Measurements from ENCODE around the gene RNF135.
"Not testable (repeated sequence)": the region's sequence is repeated elsewhere in the genome, so short reads cannot be mapped to it uniquely, and the experiment has no call there.

The RNF135 gene

DNA sequence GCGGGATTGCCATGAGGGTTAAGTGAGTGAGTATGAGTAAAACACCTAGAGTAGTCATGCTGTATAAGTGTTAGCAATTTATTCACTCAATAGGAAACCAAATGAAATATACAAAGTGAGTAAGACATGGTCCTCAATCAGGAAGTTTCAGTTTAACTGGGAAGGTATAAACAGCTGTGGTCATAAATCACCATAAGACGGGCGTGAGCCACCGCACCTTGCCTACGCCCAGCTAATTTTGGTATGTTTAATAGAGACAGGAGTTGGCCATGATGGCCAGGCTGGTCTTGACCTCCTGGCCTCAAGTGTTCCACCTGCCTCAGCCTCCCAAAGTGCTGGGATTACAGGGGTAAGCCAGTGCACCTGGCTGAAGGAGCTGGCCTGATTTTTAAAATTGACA lies 27.0 kb downstream of the RNF135 start:
- no peak for DNase-seq (ENCODE audit: low read depth in 1 of 2, low spot score in 1 of 2)

DNA sequence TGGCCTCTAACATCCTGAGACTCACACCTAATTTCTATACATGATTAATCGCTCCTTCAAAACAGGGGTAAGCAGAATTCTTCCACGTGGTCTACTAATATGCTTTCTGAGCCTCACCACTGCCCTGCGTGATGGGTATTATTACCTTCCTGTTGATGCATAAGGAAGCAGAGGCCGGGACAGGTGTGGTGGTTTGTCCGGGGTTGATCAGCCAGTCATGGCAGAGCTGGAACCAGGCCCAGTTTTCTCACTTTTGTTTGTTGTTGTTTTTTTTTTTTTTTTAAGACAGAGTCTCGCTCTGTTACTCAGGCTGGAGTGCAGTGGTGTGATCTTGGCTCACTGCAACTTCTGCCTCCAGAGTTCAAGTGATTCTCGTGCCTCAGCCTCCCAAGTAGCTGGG lies 31.2 kb downstream of the RNF135 start:
- no peak for DNase-seq (ENCODE audit: low read depth in 1 of 2, low spot score in 1 of 2)

GRCh38 chr17:31003225-31003866 lies 32.5 kb downstream of the RNF135 start:
- no peak for DNase-seq (ENCODE audit: low read depth in 1 of 2, low spot score in 1 of 2)

DNA sequence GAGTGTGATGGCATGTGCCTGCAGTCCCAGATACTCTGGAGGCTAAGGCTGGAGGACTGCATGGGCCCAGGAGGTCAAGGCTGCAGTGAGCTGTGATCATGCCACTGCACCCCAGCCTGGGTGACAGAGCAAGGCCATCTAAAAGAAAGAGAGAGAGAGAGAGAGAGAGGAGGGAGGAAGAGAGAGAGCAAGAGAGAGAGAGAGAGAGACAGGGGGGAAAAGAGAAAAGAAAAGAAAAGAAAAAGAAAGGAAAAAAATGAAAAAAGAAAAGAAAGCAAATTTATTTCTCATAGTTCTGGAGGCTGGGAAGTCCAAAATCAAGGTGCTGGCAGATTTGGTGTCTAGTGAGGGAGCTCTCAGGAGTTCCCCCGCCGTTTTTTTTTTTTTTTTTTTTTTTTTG lies 33.3 kb downstream of the RNF135 start:
- no peak for DNase-seq (ENCODE audit: low read depth in 1 of 2, low spot score in 1 of 2)

- no peak for DNase-seq (ENCODE audit: low read depth in 1 of 2, low spot score in 1 of 2)
These were observed 37.0 kb downstream of the RNF135 start for GRCh38 chr17:31007695-31008373.

DNA sequence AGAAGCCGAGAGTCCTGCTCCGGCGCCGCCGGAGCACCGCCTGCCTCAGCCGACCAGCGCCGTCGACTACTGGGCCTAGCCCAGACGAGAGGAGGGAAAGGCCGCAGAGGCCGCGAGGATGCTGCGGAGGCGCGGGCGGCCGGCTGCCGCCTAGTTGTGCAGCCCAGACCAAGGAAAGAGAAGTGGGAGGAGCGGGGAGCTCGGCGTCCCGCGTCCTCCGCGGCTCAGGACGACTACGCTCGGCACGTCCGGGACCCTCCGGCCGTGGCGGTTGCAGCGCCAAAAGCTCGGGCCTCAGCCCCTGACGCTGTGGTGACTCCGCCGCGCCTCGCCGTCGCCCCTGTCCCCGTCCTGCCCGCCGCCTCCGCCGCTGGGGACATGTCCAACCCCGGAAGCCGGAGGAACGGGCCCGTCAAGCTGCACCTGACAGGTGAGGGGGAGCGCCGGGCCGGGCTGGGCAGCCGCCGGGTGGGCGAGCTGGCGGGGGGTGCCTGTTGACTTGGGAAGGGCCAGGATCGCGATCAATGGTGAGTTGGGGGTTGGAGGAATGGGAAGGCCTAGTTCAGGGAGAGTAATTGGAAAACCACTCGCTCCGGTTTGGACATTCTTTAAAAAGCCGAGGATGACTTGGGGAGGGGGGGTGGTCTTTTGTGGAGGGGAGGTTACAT lies 37.7 kb downstream of the RNF135 start:
- peak; percentile 16 to 30 for DNase-seq (ENCODE audit: low read depth in 1 of 2, low spot score in 1 of 2)

GRCh38 chr17:31009042-31009702 lies 38.3 kb downstream of the RNF135 start:
- DNase-seq (ENCODE audit: low read depth in 1 of 2, low spot score in 1 of 2): peak; percentile 1 to 3

- not testable (repeated sequence) for DNase-seq (ENCODE audit: low read depth in 1 of 2, low spot score in 1 of 2)
These were observed 39.2 kb downstream of the RNF135 start for GRCh38 chr17:31010014-31010413.

DNA sequence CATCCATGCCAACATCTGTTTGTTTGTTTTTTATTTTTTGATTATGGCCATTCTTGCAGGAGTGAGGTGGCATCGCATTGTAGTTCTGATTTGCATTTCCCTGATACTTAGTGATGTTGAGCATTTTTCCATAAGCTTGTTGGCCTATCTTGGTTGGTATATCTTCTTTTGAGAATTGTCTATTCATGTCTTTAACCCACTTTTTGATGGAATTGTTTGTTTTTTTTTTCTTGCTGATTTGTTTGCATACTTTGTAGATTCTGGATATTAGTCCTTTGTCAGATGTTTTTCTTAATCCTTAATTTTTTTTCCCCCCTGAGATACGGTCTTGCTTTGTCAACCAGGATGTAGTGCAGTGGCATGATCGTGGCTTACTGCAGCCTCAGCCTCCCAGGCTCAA lies 43.0 kb downstream of the RNF135 start:
- DNase-seq (ENCODE audit: low read depth in 1 of 2, low spot score in 1 of 2): no peak

GRCh38 chr17:31015639-31016038 lies 44.8 kb downstream of the RNF135 start:
- DNase-seq (ENCODE audit: low read depth in 1 of 2, low spot score in 1 of 2): no peak

DNA sequence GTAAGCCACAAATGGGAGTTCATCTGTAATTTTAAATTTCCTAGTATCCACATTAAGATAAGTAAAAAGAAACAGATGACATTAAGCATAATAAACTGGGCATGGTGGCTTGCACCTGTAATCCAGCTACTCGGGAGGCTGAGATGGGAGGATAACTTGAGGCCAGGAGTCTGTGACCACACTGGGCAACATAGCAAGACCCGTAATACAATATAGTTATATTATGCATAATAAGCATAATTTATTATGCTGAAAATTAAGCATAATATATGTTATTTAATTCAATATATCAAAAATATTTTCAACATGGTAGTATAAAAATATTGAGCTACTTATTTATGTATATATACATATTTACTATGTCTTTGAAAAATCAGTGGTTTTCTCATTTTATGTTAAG lies 48.2 kb downstream of the RNF135 start:
- no peak for DNase-seq (ENCODE audit: low read depth in 1 of 2, low spot score in 1 of 2)

DNA sequence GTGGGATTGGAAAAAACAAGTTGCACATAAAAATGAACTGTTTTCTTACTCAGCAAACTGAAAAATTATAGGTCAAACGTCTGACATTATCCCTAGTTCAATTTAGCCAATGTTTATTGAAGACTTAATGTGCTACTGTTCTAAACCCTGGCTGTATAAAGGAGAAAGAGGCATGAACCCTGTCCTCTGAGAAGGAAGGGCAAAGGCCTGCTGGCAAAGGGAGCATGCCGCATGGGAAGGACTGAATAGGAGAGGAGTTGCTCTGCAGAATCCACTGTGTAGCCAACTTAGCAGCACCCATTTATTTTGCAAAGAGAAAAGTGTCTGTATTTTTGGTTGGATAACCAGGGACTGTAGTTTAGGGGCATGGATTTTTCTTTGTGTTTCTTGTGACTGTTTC lies 52.3 kb downstream of the RNF135 start:
- not testable (repeated sequence) for DNase-seq (ENCODE audit: low read depth in 1 of 2, low spot score in 1 of 2)

DNA sequence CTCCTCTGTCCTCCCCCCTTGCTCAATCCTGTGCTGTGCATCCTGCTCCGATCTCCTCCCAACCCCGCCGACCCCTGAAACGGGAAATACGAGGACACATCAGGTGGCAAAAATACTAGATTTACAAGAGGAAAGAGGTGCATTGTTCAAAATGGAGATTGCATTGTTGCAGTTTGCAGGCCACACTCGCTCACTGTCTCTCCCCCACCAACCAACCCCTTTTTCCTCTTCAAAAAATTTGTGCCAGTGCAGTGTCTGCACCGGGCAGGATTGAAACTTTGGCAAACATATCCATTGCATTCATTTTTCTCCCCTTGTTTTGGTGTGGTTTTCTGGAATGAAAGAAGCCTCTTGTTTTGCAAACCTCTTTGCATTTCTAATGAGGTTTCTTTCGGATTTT lies 61.0 kb downstream of the RNF135 start:
- DNase-seq (ENCODE audit: low read depth in 1 of 2, low spot score in 1 of 2): no peak

GRCh38 chr17:31035611-31036010 lies 64.8 kb downstream of the RNF135 start:
- not testable (repeated sequence) for DNase-seq (ENCODE audit: low read depth in 1 of 2, low spot score in 1 of 2)

GRCh38 chr17:31040837-31041236 lies 70.0 kb downstream of the RNF135 start:
- DNase-seq (ENCODE audit: low read depth in 1 of 2, low spot score in 1 of 2): not testable (repeated sequence)

GRCh38 chr17:31042378-31042777 lies 71.5 kb downstream of the RNF135 start:
- DNase-seq (ENCODE audit: low read depth in 1 of 2, low spot score in 1 of 2): not testable (repeated sequence)

DNA sequence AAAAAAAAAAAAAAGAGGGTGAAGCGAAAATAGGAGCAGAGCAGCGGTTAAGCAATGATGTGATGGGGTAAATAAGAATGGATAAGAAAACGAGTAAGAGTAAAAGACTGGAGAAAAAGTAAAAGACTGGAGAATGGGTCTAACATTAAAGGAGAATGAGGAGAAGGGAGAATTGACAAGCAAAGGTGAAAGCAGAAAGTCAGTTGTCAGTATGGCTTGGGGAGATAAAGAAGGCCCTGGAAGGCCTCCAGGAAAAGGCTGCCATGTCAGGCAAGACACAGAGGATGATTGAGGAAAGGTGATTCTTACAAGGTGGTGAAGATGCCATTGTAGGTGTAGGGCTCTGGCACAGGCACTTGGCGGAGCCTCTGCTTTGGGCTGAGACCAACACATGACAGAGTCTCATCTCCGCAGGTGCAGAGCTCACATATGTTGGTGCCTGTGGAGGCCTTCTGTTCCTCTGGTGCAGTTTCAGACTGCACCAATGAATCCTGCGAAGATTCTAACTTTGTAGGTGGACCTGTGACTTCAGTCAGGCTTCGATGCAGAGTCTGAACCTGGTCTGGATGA lies 76.1 kb downstream of the RNF135 start:
- DNase-seq (ENCODE audit: low read depth in 1 of 2, low spot score in 1 of 2): not testable (repeated sequence)

GRCh38 chr17:31048142-31048541 lies 77.3 kb downstream of the RNF135 start:
- no peak for DNase-seq (ENCODE audit: low read depth in 1 of 2, low spot score in 1 of 2)

- no peak for DNase-seq (ENCODE audit: low read depth in 1 of 2, low spot score in 1 of 2)
These were observed 77.9 kb downstream of the RNF135 start for GRCh38 chr17:31048780-31049179.
